DMS79 treated with DMSO at 0.1 percent for 48 hours (cell line): ENCODE measurements around the gene STIMATE.

Experiments used
- DNase-seq: peaks from one replicate; lab custom pipeline; 2025; lab: John Stamatoyannopoulos, UW

The STIMATE gene

GRCh38 chr3:52866427-52866826 lies 30.9 kb downstream of the STIMATE start:
- DNase-seq = no peak

DNA sequence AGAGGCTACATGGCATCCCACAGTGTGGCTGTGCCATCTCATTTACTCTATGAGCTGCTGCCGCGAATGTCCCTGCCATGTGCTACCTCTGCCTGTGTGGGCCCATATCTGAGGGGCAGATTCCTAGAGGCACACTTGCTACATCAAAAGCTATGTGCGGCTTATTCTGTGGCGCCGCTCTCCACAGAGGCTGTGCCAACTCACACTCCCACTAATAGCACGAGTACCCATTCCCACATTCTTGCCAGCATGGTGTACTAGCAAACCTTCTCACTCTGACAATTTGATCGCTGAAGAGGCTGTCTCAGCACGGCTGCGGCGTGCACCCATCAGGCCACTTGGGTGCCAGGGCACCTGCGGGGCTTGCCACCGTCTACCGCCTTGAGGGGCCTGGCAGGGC lies 31.4 kb downstream of the STIMATE start:
- peak; percentile 13 for DNase-seq

DNA sequence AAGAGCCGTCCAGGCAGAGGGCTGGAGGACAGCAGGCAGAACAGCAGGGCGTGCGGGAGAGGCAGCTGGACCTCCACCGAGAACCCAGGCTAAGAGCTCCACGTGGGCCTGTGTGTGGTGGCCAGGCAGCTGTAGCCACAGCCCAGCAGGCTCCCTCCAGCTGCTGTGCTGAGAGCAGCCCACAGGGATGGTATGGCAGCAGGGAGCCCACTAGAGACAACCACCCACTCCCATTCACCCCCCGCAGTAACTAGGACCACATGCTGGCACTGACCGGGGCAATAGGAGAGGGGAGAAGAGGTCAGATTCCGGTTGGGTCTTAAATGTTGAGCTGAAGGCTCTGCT lies 37.0 kb downstream of the STIMATE start:
- DNase-seq = no peak

DNA sequence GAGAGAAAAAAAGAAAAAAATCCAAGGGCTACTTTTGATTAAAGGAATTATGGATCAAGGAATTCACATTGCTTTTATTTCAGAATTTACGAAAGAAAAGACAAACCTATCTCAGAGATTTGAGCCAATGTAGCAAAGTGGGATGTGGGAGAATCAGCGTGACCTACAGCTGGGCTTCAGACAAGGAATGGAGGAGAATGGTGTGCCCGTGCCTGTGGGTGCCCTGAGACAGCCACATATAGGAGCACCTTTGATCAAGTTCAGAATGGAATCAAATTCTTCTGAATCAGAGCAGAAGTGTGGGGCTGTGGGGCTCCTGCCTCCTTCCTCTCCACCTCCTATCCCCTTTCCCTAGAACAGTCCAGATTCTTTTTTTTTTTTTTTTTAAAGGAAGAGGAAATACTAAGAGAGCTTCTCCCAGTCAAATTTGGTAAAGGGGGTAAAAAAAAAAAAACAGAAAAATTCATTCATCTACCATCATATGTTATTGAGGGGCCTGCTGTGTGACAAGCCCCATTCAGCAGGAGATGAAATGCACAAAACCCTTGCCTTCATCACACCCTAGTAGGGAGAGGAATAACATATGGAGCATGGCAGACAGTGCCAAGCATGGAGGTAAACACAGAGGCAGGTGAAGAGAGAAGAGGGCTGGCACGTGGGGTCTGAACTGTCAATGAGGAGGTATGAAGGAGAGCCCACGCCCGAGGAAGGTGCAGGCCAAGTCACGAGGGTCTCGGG lies 37.5 kb downstream of the STIMATE start:
- no peak for DNase-seq

- no peak for DNase-seq
Observed at GRCh38 chr3:52857864-52858263, 39.5 kb downstream of the STIMATE start.

- no peak for DNase-seq
Observed at GRCh38 chr3:52857133-52857532, 40.2 kb downstream of the STIMATE start.

DNA sequence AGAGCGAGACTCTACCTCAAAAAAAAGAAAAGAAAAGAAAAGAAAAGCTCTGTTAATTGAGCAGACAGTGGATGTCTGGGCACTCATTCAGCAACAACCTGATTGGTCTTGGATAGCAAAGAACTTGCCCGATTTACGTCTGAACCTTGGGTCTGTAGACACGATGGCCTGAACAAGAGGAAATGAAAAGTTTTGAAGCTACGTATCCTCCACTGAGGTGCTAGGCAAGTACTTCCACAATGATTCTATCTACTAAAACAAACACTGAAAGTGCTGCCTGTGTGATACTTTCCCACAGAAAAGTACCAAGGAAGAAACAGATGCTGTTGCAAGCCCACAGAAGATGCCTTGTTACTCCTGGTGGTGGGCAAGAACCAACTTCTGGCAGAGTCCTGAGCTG lies 40.7 kb downstream of the STIMATE start:
- no peak for DNase-seq

DNA sequence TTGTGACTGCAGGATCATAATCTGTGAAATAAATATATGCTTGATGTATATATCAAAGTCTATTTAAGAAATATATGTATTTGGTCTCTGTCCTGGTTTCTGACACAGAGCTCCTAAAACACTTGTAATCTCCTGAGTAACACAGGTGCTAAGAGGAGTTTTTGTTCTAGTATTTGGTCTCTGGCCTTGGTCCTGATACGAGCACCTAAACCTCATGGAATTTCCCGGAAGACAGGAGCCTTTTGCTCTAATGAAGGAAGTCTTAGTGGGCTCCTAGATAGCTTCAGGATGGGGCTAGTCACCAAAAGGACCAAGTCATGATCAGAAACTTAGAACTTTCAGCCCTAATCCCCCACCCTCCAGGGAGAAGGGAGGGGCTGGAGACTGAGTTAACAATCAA lies 43.3 kb downstream of the STIMATE start:
- DNase-seq = no peak

- DNase-seq = peak; percentile 8
Observed at GRCh38 chr3:52852419-52852818, 44.9 kb downstream of the STIMATE start.

- DNase-seq = peak; percentile 32
Observed at GRCh38 chr3:52851348-52851747, 46.0 kb downstream of the STIMATE start.

DNA sequence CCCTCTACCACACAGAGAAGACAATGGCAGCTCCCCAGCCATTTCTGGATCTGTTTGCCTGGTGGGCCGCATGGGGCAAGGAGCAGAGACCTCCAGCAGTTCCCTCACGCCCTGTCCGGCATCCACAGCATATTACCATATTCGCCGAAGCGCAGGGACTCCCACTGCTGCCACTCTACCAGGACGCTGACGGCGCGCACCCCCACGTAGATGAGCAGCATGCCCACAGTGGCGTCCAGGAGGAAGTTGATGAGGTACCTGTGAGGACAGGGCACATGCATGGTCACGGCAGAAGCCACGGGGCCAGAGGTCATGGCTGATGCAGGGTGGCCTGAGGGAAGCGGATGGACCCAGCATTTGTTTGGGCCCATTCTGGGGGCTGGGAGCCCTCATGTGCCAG lies 47.7 kb downstream of the STIMATE start:
- no peak for DNase-seq

DNA sequence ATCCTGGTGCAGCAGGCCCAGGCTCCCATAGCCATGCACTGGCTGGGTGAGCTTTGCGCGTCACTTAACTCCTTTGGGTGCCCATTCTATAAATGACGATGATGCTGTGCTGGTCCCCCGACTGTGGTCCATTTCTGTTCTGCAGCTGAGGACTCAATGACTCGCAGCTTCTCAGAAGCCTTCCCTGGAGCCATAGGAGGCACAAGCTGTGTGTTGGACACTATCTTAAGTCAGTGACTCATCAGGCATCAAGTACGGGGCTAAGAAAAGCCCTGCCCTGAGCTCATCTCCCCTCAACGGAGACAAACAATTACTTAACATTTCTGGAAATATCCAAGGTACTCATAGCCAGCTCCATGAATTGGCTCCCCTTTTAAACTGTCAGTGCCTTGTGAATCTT lies 48.7 kb downstream of the STIMATE start:
- no peak for DNase-seq

GRCh38 chr3:52847726-52848125 lies 49.6 kb downstream of the STIMATE start:
- DNase-seq = no peak

DNA sequence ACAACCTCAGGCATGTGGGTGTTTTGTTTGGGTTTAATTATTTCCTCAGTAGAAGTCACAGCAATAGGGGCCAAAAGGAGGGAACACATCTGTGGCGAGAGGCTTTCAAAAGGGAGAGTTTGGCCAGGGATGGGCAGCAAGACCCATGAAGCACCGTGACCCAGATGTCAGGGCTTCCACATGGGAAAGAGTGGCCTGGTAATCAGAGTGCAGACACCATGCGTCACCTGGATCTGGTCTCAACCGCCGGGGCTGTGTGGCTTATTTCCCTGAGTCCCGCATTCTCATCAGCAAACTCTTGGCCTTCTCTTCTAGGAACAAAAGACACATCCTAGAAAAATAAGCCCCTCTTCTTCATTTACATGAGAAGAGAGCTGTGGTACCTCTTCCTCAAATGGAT lies 50.1 kb downstream of the STIMATE start:
- no peak for DNase-seq

DNA sequence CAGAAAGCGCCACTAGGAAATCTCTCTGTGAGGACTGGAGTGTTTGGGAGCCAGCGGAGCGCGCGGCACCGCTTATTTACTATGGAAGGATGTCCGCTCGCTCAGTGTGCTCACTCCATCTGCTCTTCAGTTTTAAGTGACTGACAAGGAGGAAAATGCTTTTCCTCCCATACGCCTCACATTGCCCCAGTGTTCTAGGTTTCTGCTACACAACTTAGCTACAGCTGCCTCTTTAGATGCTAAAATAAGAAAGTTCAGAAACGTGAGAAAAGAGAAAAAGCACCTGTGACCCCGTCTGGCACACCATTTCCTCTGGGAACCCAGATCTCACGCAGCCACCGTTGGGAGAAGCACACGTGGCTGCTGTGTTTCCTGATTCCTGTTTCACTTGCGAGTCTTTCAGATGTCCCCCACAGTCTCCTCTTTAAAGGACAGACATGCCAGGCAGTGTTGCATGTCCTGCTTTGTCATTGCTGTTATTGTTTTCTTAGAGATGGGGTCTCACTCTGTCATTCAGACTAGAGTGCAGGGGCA lies 50.8 kb downstream of the STIMATE start:
- peak; percentile 20 for DNase-seq

GRCh38 chr3:52845691-52846431 lies 51.5 kb downstream of the STIMATE start:
- DNase-seq = no peak

- DNase-seq = no peak
Observed at GRCh38 chr3:52845157-52845556, 52.2 kb downstream of the STIMATE start.

DNA sequence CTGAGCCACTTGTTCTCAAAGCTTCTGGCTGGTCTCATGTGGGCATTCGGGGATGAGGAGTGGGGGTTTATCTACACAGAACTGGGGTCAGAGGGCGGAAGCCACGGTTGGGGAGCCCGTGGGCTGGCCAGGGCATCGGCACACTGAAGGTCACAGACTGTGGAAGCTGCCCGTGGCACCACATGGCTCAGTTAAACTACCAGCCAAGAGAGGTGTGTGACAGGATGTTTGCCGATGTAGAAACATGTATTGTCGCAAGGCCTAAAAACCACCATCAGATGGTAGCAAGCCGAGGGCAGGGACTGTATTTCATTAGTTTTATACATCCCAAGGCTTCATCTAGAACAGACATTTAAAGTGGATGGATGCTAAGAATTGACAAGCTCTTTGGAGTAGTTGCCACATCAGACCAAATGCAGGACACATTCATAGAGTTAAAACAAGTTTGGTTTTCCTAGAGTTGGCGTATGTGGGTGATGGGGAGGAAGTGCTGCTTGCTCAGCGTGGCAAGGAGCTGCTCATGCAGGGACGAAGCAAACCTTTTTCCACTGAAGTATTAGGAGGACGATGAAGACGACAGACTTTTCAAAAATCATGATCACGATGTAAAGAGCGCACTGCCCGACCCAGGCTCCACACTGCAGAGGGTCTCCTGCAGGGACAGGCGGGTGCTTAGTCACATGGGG lies 52.9 kb downstream of the STIMATE start:
- no peak for DNase-seq

DNA sequence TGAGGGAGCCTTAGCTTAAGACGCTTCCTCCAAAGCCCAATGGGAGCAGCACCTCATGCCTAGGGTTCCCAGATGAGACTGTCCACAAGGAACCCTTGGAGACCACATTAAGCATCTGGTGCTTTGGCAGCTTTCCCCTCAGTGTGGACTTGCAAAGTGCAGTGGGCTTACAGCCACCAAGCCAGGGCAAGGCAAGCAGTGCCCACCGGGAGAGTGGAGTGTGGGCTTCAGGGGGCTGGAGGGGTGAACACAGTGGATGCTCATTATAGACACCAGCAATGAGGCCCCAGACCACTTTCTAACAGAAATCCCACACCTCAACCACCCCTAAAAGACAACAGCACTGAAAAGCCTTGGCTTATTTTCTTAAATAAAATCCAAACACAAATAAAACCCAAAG lies 53.5 kb downstream of the STIMATE start:
- DNase-seq = no peak

- DNase-seq = no peak
Observed at GRCh38 chr3:52843108-52843865, 54.1 kb downstream of the STIMATE start.

DNA sequence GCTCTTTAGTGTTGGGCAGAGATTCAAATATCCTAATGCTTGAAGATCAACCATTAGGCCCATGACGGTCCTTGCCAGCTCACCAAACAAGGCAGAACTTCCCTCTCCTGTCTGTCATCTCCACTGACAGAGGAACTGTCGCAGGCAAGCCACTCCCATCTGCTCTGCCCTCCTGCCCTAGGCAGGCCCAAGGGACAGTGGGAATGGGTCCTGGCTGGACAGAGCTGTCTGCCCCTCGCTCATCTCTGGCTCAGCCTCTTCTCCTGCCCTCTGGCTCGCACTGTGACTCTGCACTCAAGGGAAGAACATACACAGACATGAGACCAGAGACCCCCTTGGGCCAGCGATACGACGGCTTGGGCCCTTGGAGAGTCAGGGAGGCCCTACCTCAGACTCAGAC lies 54.9 kb downstream of the STIMATE start:
- DNase-seq = no peak

DNA sequence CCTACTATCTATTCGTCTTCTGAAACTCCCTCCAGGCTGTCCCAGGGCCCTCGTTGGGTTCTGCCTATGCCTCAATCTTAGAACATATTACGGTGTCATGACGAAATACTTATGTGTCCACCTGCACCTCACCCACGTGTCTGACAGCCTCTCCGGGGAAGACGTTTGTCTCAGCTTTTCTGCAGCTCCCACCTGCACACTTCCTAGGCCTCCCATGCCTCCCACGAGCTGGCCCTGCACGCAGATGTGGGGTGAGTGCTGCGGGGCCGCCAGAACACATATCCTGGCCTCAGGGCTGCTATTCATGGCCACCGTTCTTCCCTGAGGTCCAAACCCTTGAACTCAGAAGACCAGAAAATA lies 55.4 kb downstream of the STIMATE start:
- DNase-seq = no peak
